CD4-positive, alpha-beta T cell treated with Interleukin-6 at 100 ng/mL for 8 hours (primary cell): ENCODE measurements around the gene LMTK3.
A peak's percentile ranks its signal among the peaks of the same experiment; 100 is the strongest.

Experiments
- DNase-seq: peaks from one replicate; pipeline ENCODE4 v3.0.0-alpha.2; 2020; ENCODE audit warnings: mixed read lengths, low spot score

LMTK3 gene

GRCh38 chr19:48508729-48509411 is 2.8 kb downstream of the LMTK3 start:
- no peak for DNase-seq

GRCh38 chr19:48507911-48508439 is 3.7 kb downstream of the LMTK3 start:
- no peak for DNase-seq

GRCh38 chr19:48506138-48506733 is 5.4 kb downstream of the LMTK3 start:
- peak; percentile 60 for DNase-seq

GRCh38 chr19:48502350-48503018 is 9.2 kb downstream of the LMTK3 start:
- no peak for DNase-seq

GRCh38 chr19:48501494-48502349 is 9.9 kb downstream of the LMTK3 start:
- peak; percentile 85 for DNase-seq

GRCh38 chr19:48500830-48501493 is 10.7 kb downstream of the LMTK3 start:
- DNase-seq = no peak

- no peak for DNase-seq
These were observed 12.1 kb downstream of the LMTK3 start for GRCh38 chr19:48499316-48500090.

- DNase-seq = no peak
These were observed 12.9 kb downstream of the LMTK3 start for GRCh38 chr19:48498595-48499311.

- DNase-seq = no peak
These were observed 13.7 kb downstream of the LMTK3 start for GRCh38 chr19:48497728-48498594.

GRCh38 chr19:48496959-48497727 is 14.5 kb downstream of the LMTK3 start:
- no peak for DNase-seq

GRCh38 chr19:48495396-48495795 is 16.2 kb downstream of the LMTK3 start:
- no peak for DNase-seq

GRCh38 chr19:48493718-48494401 is 17.8 kb downstream of the LMTK3 start:
- no peak for DNase-seq

- DNase-seq = peak; percentile 80
These were observed 18.5 kb downstream of the LMTK3 start for GRCh38 chr19:48492925-48493717.

GRCh38 chr19:48491793-48492123 is 19.9 kb downstream of the LMTK3 start:
- no peak for DNase-seq

- DNase-seq = peak; percentile 60
These were observed 20.4 kb downstream of the LMTK3 start for GRCh38 chr19:48490981-48491792.

GRCh38 chr19:48489608-48490216 is 21.9 kb downstream of the LMTK3 start:
- DNase-seq = peak; percentile 69
